AG04450 (cell line): Measurements from ENCODE around the gene OPCML. TPM values are rescaled to one million over a fixed set of nuclear protein-coding genes. Genes with fewer than 3 reads are reported as not detected.

ENCODE experiments used
- CTCF ChIA-PET: fragments of 300-600, 350-600 bp; formaldehyde crosslinking; extraction: SDS; loops from one replicate; lab custom pipeline; 2022; ENCODE audit warnings: antibody characterized with exemption, inconsistent platforms; lab: Charles Lee
- POLR2A ChIA-PET: fragments of 350-600 bp; formaldehyde crosslinking; extraction: SDS; loops from one replicate; lab custom pipeline; 2021; ENCODE audit warnings: antibody characterized with exemption, inconsistent platforms; lab: Yijun Ruan, JAX
- DNase-seq: peaks from one replicate; pipeline ENCODE4 v3.0.0-alpha.2; 2011; ENCODE audit warnings: low read depth, low spot score
- H3K27ac ChIP-seq: one replicate; pipeline ENCODE4 v1.5.1; 2012; ENCODE audit warnings: low read depth, low read length, control low read depth
- H3K27me3 ChIP-seq: one replicate; pipeline ENCODE4 v1.6.0; 2012; ENCODE audit warnings: low read length; ENCODE audit not compliant: control insufficient read depth, insufficient read depth
- H3K4me3 ChIP-seq: 2 replicates; pipeline ENCODE4 v1.5.1; 2011; ENCODE audit warnings: mild to moderate bottlenecking, low read depth, low read length, control low read depth
- H3K9me3 ChIP-seq: 2 replicates; pipeline ENCODE4 v1.5.1; 2012; ENCODE audit warnings: low read length; ENCODE audit not compliant: control insufficient read depth, insufficient read depth
- polyA plus RNA-seq: library from polyadenylated mRNA; depleted of rRNA; stranded (reverse); fragments of >200 nt; gene quantifications from 2 replicates; pipeline ENCODE4 v1.2.3, GENCODE V29; 2011
- TF ChIP-seq, protein P1 (sequence below): IDR thresholded peaks from 2 replicates; pipeline ENCODE4 v1.5.1; 2011; ENCODE audit warnings: low read depth, low read length, control low read depth, inconsistent platforms

The OPCML gene
- polyA plus RNA-seq, 1 experiment: 1.1 TPM

DNA sequence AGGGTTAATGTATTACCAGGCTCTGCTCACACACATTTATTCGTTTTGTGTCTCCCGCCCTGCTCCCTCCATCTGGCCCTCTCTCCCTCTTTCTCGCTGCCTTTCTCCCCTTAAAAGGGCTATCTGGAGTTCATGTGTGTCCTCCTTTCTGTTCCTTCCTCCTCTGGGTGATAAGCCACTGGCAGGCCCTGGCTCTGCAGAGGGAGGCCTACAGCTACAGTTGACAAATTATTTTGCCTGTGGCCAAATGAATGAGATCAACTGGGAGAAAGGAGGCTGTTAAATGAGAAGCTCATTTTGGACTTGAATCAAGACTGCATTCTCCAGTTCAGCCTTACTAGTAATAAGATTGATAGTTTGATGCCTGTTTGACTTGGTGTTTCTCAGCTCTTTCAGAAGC lies 17.5 kb upstream of the OPCML start:
- Histone ChIP-seq H3K27me3 (no peaks in the 10 kb centered on the region), H3K4me3 (no peak overlapping the region), H3K27ac (no peak overlapping the region), H3K9me3 (peaks cover 67% of the 10 kb centered on the region)
- POLR2A ChIA-PET: no interaction called here
- no peak for DNase-seq
- CTCF ChIA-PET: no interaction called here
- TF ChIP-seq, protein P1, sequence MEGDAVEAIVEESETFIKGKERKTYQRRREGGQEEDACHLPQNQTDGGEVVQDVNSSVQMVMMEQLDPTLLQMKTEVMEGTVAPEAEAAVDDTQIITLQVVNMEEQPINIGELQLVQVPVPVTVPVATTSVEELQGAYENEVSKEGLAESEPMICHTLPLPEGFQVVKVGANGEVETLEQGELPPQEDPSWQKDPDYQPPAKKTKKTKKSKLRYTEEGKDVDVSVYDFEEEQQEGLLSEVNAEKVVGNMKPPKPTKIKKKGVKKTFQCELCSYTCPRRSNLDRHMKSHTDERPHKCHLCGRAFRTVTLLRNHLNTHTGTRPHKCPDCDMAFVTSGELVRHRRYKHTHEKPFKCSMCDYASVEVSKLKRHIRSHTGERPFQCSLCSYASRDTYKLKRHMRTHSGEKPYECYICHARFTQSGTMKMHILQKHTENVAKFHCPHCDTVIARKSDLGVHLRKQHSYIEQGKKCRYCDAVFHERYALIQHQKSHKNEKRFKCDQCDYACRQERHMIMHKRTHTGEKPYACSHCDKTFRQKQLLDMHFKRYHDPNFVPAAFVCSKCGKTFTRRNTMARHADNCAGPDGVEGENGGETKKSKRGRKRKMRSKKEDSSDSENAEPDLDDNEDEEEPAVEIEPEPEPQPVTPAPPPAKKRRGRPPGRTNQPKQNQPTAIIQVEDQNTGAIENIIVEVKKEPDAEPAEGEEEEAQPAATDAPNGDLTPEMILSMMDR: no peak

DNA sequence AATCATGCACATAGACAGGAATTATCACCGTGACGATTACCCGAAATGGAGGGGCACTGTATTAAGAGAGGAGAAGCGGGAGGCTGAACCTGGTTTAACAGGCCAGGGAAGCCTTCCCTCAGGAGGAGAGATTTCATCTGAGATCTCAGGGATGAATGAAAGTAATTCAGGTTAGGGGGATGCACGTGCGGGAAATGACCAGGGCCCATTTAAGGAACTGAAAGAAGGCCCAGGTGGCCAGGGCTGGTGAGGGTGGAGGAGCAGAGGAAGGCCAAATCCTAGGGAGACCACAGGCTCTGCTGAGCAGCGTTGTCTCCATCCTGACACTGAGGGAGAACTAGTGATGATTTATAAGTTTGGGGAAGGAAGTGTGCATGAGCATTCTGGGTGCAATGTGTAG lies 16.3 kb upstream of the OPCML start:
- ChIA-PET POLR2A (no interaction called here), CTCF (no interaction called here)
- no peak overlapping the region for H3K27ac ChIP-seq
- TF ChIP-seq, protein P1: no peak
- DNase-seq: no peak
- H3K27me3 ChIP-seq: no peaks in the 10 kb centered on the region
- H3K4me3 ChIP-seq: no peak overlapping the region
- peaks cover 63% of the 10 kb centered on the region for H3K9me3 ChIP-seq

GRCh38 chr11:133547808-133548494 lies 15.7 kb upstream of the OPCML start:
- Histone ChIP-seq H3K27me3 (no peaks in the 10 kb centered on the region), H3K4me3 (no peak overlapping the region), H3K27ac (no peak overlapping the region), H3K9me3 (peaks cover 66% of the 10 kb centered on the region)
- ChIA-PET POLR2A (no interaction called here), CTCF (no interaction called here)
- no peak for DNase-seq
- TF ChIP-seq, protein P1: no peak

DNA sequence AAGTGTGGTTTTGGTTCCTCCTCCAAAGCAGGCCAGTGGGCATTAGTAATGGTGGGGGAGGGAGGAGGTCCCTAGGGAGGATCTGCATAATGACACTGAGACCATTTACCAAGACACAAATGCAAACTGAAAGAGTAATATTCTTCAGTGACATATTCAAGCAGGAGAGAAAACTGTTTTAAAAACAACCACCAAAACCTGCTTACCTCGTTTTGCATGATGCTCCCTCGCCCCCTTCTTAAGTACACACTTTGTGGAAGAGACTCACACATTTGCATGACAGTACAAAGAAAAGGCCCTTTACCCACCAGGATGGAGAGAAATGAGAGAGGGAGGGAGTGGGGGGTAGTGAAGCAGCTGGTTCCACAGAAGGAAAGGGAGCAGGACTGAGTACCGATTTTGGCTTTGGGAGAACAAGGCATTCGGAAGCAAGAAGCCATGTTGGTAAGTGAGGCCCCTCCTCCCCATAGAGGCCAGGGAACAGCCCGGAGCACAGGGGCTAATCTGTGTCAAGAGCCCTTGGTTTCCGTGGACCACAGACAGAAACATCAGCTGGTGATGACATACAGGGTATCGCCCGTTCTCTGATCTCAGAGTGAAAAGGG lies 13.0 kb upstream of the OPCML start:
- H3K27me3 ChIP-seq: no peaks in the 10 kb centered on the region
- H3K4me3 ChIP-seq: no peak overlapping the region
- peaks cover 71% of the 10 kb centered on the region for H3K9me3 ChIP-seq
- no peak for DNase-seq
- TF ChIP-seq, protein P1: no peak
- CTCF ChIA-PET: no interaction called here
- no peak overlapping the region for H3K27ac ChIP-seq
- POLR2A ChIA-PET: no interaction called here

DNA sequence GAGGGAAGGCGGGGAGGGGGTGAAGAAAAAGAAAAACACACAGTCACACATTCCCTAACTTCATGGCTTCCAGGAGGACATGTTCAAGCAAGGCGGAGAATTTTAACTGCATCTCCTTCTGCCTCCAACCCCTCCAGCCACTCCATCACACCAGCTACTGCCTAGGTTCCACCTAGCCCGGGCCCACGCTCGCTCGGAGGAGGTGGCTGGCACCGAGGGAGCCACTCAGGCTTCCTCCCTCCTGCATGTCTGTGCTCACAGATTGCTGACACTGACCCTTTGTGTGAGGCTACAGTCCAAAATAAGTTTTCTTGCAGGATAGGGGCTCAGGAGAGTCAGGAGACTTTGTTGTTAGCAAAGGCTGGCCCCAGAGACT lies 9.4 kb upstream of the OPCML start:
- ChIA-PET CTCF (no interaction called here), POLR2A (no interaction called here)
- Histone ChIP-seq H3K9me3 (peaks cover 46% of the 10 kb centered on the region), H3K4me3 (no peak overlapping the region), H3K27me3 (no peaks in the 10 kb centered on the region), H3K27ac (no peak overlapping the region)
- no peak for DNase-seq
- TF ChIP-seq, protein P1: no peak
